Pons (tissue), 1 donor: Measurements from ENCODE around the gene MPV17.
A peak's percentile ranks its signal among the peaks of the same experiment; 100 is the strongest.

Experiments used
- DNase-seq: peaks from one replicate; pipeline ENCODE4 v3.0.0-alpha.2; 2016; ENCODE audit warnings: low spot score

The MPV17 gene

DNA sequence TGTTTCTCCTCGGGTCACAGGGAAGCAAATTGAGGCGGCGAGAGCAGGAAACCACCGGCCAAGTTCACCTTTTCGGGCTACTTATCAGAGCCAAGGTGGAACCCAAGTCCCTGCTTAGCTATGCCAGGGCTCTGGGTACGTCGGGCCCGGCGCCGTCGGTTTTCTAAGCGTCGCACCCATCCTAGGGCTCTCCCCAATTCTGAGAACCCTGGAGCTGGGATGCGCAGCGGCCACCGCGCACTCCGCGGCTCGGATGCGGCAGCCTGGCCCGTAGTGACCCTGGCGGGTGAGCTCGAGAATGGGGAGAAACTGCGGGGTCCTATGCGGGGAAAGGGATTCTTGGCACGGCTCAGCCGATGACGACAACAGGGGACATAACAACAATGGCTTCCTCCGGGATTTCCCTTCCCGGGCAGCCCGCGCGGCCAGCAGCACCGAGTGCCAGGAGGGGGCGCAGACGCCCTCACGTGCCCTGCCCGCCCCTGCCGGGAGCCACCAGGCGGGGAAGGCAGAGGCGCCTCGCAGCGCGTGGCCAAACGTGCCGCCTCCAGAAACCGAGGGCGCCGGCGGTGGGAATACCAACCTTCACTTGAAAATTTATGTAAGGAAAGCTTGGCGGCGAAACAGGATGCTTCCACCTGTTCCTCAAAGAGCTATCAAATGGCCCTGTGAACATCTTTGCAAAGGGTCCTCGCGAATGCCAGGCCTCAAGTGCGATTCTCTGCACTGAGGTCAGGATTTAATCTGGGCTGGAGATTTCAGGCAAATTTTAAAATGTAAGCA, 58.0 kb downstream of the MPV17 start:
- DNase-seq: peak; percentile 12

- no peak for DNase-seq
Measured at GRCh38 chr2:27264253-27264752, 58.6 kb downstream of the MPV17 start.

DNA sequence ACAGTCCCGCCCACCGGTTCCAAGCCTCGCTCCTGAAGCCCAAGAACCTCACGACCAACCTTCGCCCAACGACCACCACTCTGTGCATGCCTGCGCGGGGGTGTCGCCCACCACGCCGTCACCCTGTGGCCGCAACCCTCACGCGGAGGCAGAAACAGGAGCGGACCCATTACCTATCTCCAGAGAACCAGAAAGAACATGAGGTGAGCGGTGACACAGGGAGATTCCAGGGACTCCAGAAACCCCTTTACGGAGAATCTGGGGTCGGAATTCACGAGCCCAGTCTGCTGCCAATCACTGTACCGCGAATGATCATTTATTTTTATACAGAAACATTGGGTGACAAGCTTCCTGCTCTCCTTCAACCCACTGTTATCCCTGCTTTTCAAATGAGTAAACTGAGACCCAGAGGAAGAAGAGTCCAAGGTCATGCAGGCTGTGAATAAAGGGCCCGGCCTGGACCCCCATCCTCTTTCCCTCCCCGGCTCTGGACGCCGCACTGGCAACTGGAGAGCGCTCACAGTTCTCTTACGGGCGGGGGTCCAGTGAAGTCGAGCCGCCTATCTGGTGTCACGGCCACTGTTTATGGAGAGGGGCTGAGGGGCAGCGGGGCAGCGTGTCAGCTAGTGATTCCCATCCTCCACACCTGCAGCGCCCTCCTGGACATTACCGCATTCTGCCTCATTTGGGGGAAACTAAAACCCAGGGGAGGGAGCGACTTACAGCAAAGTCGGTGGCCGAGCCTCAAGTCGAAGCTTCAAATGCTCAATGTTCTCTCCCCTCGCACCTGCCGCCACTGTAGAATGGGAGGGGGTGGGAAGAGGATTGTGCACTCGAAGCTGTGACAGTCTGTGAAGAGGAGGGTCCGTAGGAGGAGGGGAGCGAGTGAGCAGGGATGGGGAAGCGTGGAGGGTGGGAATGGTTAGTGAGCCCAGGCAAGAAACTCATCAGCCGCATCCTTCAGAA, 59.3 kb downstream of the MPV17 start:
- no peak for DNase-seq

- DNase-seq: no peak
Measured at GRCh38 chr2:27262379-27263286, 60.3 kb downstream of the MPV17 start, which contains the start of gene SLC30A3. Gene SLC30A3, minus strand, starts transcription at chr2:27263047. Its CDS starts 141 bp downstream, at chr2:27262906.

DNA sequence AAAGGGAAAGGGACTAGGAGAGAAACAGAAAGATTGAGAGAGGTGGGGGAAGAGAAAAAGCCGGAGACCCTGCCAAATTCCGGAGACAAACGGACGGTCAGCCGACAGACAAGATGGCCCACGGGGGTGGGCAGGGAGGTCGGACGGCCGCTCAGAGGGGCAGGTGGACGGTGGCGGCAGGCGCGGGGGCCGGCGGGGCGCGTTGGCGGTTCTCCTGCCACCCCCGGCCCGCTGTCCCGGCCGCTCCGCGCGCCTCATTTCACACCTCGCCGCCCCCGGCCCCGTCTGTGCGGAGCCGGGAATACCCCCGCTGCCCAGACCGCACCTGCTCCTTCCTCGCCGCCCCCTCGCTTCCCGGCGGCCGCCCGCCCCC, 61.0 kb downstream of the MPV17 start:
- DNase-seq: no peak

- DNase-seq: no peak
Measured at GRCh38 chr2:27261241-27261925, 61.5 kb downstream of the MPV17 start.
